Psoas muscle (tissue), 8 donors: Measurements from ENCODE around the gene PRPF40B. TPM values are rescaled to one million over a fixed set of nuclear protein-coding genes. Genes with fewer than 3 reads are reported as not detected.

Experiments used
- ATAC-seq, 4 donors: fragments of 200-7000 bp; cut with Tn5 transposase; one replicate each; pipeline ENCODE4 v1.9.1; 2020; ENCODE audit warnings: moderate library complexity in 3 of 4, mild to moderate bottlenecking in 2 of 4
- DNase-seq, 2 donors: peaks; one replicate each; pipeline ENCODE4 v3.0.0-alpha.2; 2020
- H3K27ac ChIP-seq: fragments of 200-600 bp; one replicate; pipeline ENCODE4 v1.8.0; 2022
- H3K27me3 ChIP-seq, 3 donors: fragments of 200-600 bp in 1 of 3; one replicate each; pipeline versions ENCODE4 v1.6.1 to v1.8.0; 2013 to 2022; ENCODE audit warnings: low read length in 2 of 3, mild to moderate bottlenecking in 2 of 3, moderate library complexity in 1 of 3; ENCODE audit not compliant: insufficient read depth in 3 of 3
- H3K36me3 ChIP-seq, 2 donors: fragments of 200-600 bp in 1 of 2; one replicate each; pipeline versions ENCODE4 v1.6.1 to v1.8.0; 2013 to 2022; ENCODE audit warnings: low read depth in 1 of 2, mild to moderate bottlenecking in 1 of 2, moderate library complexity in 1 of 2; ENCODE audit not compliant: insufficient read depth in 1 of 2
- H3K4me1 ChIP-seq: fragments of 200-600 bp; one replicate; pipeline ENCODE4 v1.8.0; 2022
- H3K4me3 ChIP-seq: fragments of 200-600 bp; one replicate; pipeline ENCODE4 v1.8.0; 2022; ENCODE audit warnings: mild to moderate bottlenecking
- H3K9me3 ChIP-seq: fragments of 200-600 bp; one replicate; pipeline ENCODE4 v1.8.0; 2022
- CTCF ChIP-seq: fragments of 200-600 bp; IDR thresholded peaks from one replicate; pipeline ENCODE4 v1.8.0; 2022; ENCODE audit warnings: antibody characterized with exemption
- WGBS, 3 donors: extraction: QIAGEN DNeasy Blood & Tissue Kit; methylation state at CpG; one replicate each; pipeline versions ENCODE4 v1.1.6 to v1.1.7; 2013; 5-methylcytosine and 5-hydroxymethylcytosine counted together
- intact Hi-C, 2 donors: fragments of 100-400 bp; cut with DNase I; formaldehyde crosslinking; loops; one replicate each; pipeline versions ENCODE4 v1.11.0 to v1.14.2; 2022
- polyA plus RNA-seq, 3 donors: library from polyadenylated mRNA; stranded (reverse); fragments of 200-250 nt; gene quantifications; one replicate each; pipeline ENCODE4 v1.2.3, GENCODE V29; 2013
- total RNA-seq, 4 donors: library from RNA; stranded (reverse); fragmentation: NEBNext Ultra II Directional in 2 of 4; extraction: Animal tissue kit (Norgen Biotek cat#: 25700) in 2 of 4; gene quantifications; one replicate each; pipeline versions ENCODE4 v1.2.1 to v1.2.4, GENCODE V29; 2021 to 2023
- donor health status: healthy with polysubstance abuse.
- donor health status: DM: no; HTN: no; CAD: no; lungs with moderate emphysema.
- donor health status: Bipolar disorder and iron deficiency.
- donor health status: healthy.
- donor health status: DM: yes; HTN: yes; CAD: no.
- donor health status: DM: no; HTN: no; CAD: no.
- donor health status: DM: no; HTN: no; CAD: no.
- donor health status: DM: yes; HTN: yes; CAD: no.

PRPF40B gene
- total and polyA plus RNA-seq, 7 donors, result 10.1 to 26.1 (median 24.5) TPM

- H3K4me1 ChIP-seq, result peaks cover 8% of the 10 kb centered on the region
- H3K4me3 ChIP-seq, result no peak overlapping the region
- no peak for DNase-seq
- intact Hi-C loops, result no loop called here
- H3K9me3 ChIP-seq, result no peaks in the 10 kb centered on the region
- no peak overlapping the region for H3K27ac ChIP-seq
- 86 to 97% (median 94%) methylated on average over 7 of the region's 7 CpGs for WGBS, 3 donors
- H3K36me3 ChIP-seq, result peaks cover 0 to 85% of the 10 kb centered on the region in 2 donors
- H3K27me3 ChIP-seq, result no peaks in the 10 kb centered on the region
- TF ChIP-seq CTCF, result no peak
- no peak for ATAC-seq
Observed at GRCh38 chr12:49643135-49643534, 19.8 kb downstream of the PRPF40B start.

- Histone ChIP-seq H3K4me3 (no peak overlapping the region), H3K4me1 (peaks cover 8% of the 10 kb centered on the region), H3K27ac (no peak overlapping the region), H3K9me3 (no peaks in the 10 kb centered on the region), H3K27me3 (no peaks in the 10 kb centered on the region), H3K36me3 (peaks cover 0 to 81% of the 10 kb centered on the region in 2 donors)
- no peak for TF ChIP-seq CTCF
- 73 to 77% (median 74%) methylated on average over 10 of the region's 10 CpGs for WGBS, 3 donors
- no peak for DNase-seq
- peak in 3 of 4 donors; percentile 3 to 18 (median 3) for ATAC-seq
- intact Hi-C loops, result loop anchor here (1.0 kb wide), 1 partner anchor 63 kb away; the partner anchor contains the start of gene FMNL3 (in 2 of the 2)
Observed at GRCh38 chr12:49643961-49644619, 20.7 kb downstream of the PRPF40B start.

- Histone ChIP-seq H3K36me3 (peaks cover 2 to 80% of the 10 kb centered on the region in 2 donors), H3K9me3 (no peaks in the 10 kb centered on the region), H3K4me1 (peaks cover 8% of the 10 kb centered on the region), H3K27me3 (no peaks in the 10 kb centered on the region), H3K4me3 (no peak overlapping the region), H3K27ac (no peak overlapping the region)
- intact Hi-C loops, result loop anchor here (1.0 kb wide), 1 partner anchor 63 kb away; the partner anchor contains the start of gene FMNL3 (in 2 of the 2)
- peak; percentile 95 for TF ChIP-seq CTCF
- ATAC-seq (peak; percentile 68 to 87 (median 77)), DNase-seq (peak; percentile 81 to 87)
- WGBS, 3 donors, result 11 to 28% (median 14%) methylated on average over 2 of the region's 2 CpGs
Observed at GRCh38 chr12:49644620-49644994, 21.2 kb downstream of the PRPF40B start.

- H3K9me3 ChIP-seq, result no peaks in the 10 kb centered on the region
- intact Hi-C loops, result no loop called here
- 87 to 96% (median 89%) methylated on average over 6 of the region's 6 CpGs for WGBS, 3 donors
- H3K4me3 ChIP-seq, result no peak overlapping the region
- no peaks in the 10 kb centered on the region for H3K27me3 ChIP-seq
- DNase-seq (no peak), ATAC-seq (no peak)
- peaks cover 7% of the 10 kb centered on the region for H3K4me1 ChIP-seq
- H3K36me3 ChIP-seq, result peaks cover 3 to 81% of the 10 kb centered on the region in 2 donors
- TF ChIP-seq CTCF, result no peak
- H3K27ac ChIP-seq, result no peak overlapping the region
Observed at GRCh38 chr12:49645146-49646039, 22.0 kb downstream of the PRPF40B start.
